GM12878 (cell line): ENCODE measurements around the gene ATP2A3. TPM values are rescaled to one million over a fixed set of nuclear protein-coding genes. Genes with fewer than 3 reads are reported as not detected.

ENCODE experiments used
- ATAC-seq: fragments of 200-7000 bp; cut with Tn5 transposase; 3 replicates; pipeline ENCODE4 v1.9.1; 2020; ENCODE audit warnings: mild to moderate bottlenecking, moderate library complexity
- BruUV-seq: library from RNA; stranded (reverse); fragments of 400-500 nt; replicated peaks from 2 replicates; lab custom pipeline; 2021; lab: Mats Ljungman, UMichigan
- CTCF ChIA-PET: fragments of 300-600 bp; sonication (Branson Sonifier 250); formaldehyde crosslinking; extraction: SDS; loops from one replicate; lab custom pipeline; 2021; ENCODE audit warnings: inconsistent platforms; lab: Yijun Ruan, JAX
- POLR2A ChIA-PET: fragments of 350-600 bp; formaldehyde crosslinking; extraction: SDS; loops from one replicate; lab custom pipeline; 2021; ENCODE audit warnings: inconsistent platforms; lab: Charles Lee
- RAD21 ChIA-PET: fragments of 300-600 bp; sonication (Branson Sonifier 250); formaldehyde crosslinking; loops from one replicate; lab custom pipeline; 2023; ENCODE audit warnings: antibody characterized with exemption; ENCODE audit not compliant: unreplicated experiment; lab: Charles Lee
- SMC1A ChIA-PET: fragments of 300-600 bp; sonication (Branson Sonifier 250); formaldehyde crosslinking; loops from one replicate; lab custom pipeline; 2023; ENCODE audit not compliant: unreplicated experiment, uncharacterized antibody; lab: Charles Lee
- DNase-seq: peaks from one replicate; pipeline ENCODE4 v3.0.0-alpha.2; 2011; ENCODE audit warnings: low read depth, low spot score
- FAIRE-seq: peaks from 3 replicates; lab custom pipeline; 2011; peaks lifted over from hg19 to GRCh38; lab: Jason Lieb, UNC
- H2AFZ ChIP-seq: 2 replicates; pipeline ENCODE4 v1.6.0; 2011; ENCODE audit warnings: low read depth, low read length, control low read depth; ENCODE audit not compliant: control insufficient read depth
- H3K27ac ChIP-seq: 2 replicates; pipeline ENCODE4 v1.5.1; 2011; ENCODE audit warnings: control low read depth; ENCODE audit not compliant: control insufficient read depth, insufficient read depth
- H3K27me3 ChIP-seq, 2 experiments: replicated peaks in 1 of 2; 2 replicates each; pipeline versions ENCODE4 v1.6.0 to v1.6.1; 2011; ENCODE audit warnings: low read length in 1 of 2; ENCODE audit not compliant: control insufficient read depth in 2 of 2, insufficient read depth in 2 of 2
- H3K36me3 ChIP-seq, 2 experiments: 2 replicates each; pipeline ENCODE4 v1.5.1; 2011; ENCODE audit warnings: low read length in 1 of 2; ENCODE audit not compliant: control insufficient read depth in 2 of 2, insufficient read depth in 2 of 2
- H3K4me1 ChIP-seq: 2 replicates; pipeline ENCODE4 v1.6.1; 2011; ENCODE audit warnings: mild to moderate bottlenecking, low read length, moderate library complexity, mixed read lengths; ENCODE audit not compliant: control insufficient read depth, insufficient read depth
- H3K4me2 ChIP-seq: 2 replicates; pipeline ENCODE4 v1.6.0; 2011; ENCODE audit warnings: control low read depth; ENCODE audit not compliant: control insufficient read depth, insufficient read depth
- H3K4me3 ChIP-seq: fragments of 200-600 bp; sonication (generic); 2 replicates; pipeline ENCODE4 v1.5.1; 2016
- H3K79me2 ChIP-seq: 2 replicates; pipeline ENCODE4 v1.6.0; 2011; ENCODE audit warnings: low read length; ENCODE audit not compliant: control insufficient read depth, insufficient read depth
- H3K9ac ChIP-seq: 2 replicates; pipeline ENCODE4 v1.8.0; 2011; ENCODE audit warnings: low read length, control low read depth, mixed read lengths; ENCODE audit not compliant: control insufficient read depth, insufficient read depth
- H3K9me3 ChIP-seq: replicated peaks from 3 replicates; pipeline ENCODE4 v1.5.1; 2011; ENCODE audit warnings: mild to moderate bottlenecking, low read length; ENCODE audit not compliant: control insufficient read depth, insufficient read depth
- H4K20me1 ChIP-seq: 2 replicates; pipeline ENCODE4 v1.6.0; 2011; ENCODE audit not compliant: control insufficient read depth, insufficient read depth
- BACH1 ChIP-seq: fragments of 450-650 bp; IDR thresholded peaks from 2 replicates; pipeline ENCODE4 v1.6.1; 2017; ENCODE audit warnings: mild to moderate bottlenecking, borderline replicate concordance
- BCL3 ChIP-seq: IDR thresholded peaks from 2 replicates; pipeline ENCODE4 v1.6.1; 2011; ENCODE audit warnings: borderline replicate concordance, low read depth, mild to moderate bottlenecking, moderate library complexity, low read length; ENCODE audit not compliant: insufficient read depth, poor library complexity, severe bottlenecking
- HDAC2 ChIP-seq: fragments of 200-600 bp; sonication (generic); IDR thresholded peaks from 2 replicates; pipeline ENCODE4 v1.6.1; 2017
- IRF3 ChIP-seq: fragments of 450-650 bp; IDR thresholded peaks from 2 replicates; pipeline ENCODE4 v1.6.1; 2014; ENCODE audit warnings: mild to moderate bottlenecking
- MEF2A ChIP-seq: IDR thresholded peaks from 2 replicates; pipeline ENCODE4 v1.6.1; 2011; ENCODE audit warnings: low read depth, mild to moderate bottlenecking, low read length, moderate library complexity; ENCODE audit not compliant: insufficient read depth
- PKNOX1 ChIP-seq: fragments of 450-650 bp; IDR thresholded peaks from 2 replicates; pipeline ENCODE4 v1.6.1; 2016; ENCODE audit warnings: mild to moderate bottlenecking
- RELA ChIP-seq: fragments of 450-650 bp; IDR thresholded peaks from 2 replicates; pipeline ENCODE4 v1.8.0; 2014; ENCODE audit warnings: borderline replicate concordance; ENCODE audit not compliant: partially characterized antibody
- SKIL ChIP-seq: fragments of 450-650 bp; IDR thresholded peaks from 2 replicates; pipeline ENCODE4 v1.6.1; 2017; ENCODE audit warnings: mild to moderate bottlenecking, low read depth, inconsistent platforms; ENCODE audit not compliant: poor library complexity, severe bottlenecking
- TCF12 ChIP-seq: IDR thresholded peaks from 2 replicates; pipeline ENCODE4 v1.6.1; 2011; ENCODE audit warnings: low read depth, mild to moderate bottlenecking, low read length
- TCF3 ChIP-seq: IDR thresholded peaks from 2 replicates; pipeline ENCODE4 v1.6.1; 2012; ENCODE audit warnings: low read depth, mild to moderate bottlenecking, low read length, borderline replicate concordance; ENCODE audit not compliant: insufficient read depth
- TCF7 ChIP-seq: IDR thresholded peaks from 2 replicates; pipeline ENCODE4 v1.6.1; 2014; ENCODE audit warnings: antibody characterized with exemption, borderline replicate concordance
- USF2 ChIP-seq: IDR thresholded peaks from 2 replicates; pipeline ENCODE4 v1.6.1; 2011; ENCODE audit warnings: low read depth, low read length, improper control_type of control experiment, borderline replicate concordance
- ZSCAN29 ChIP-seq: fragments of 450-650 bp; IDR thresholded peaks from 2 replicates; pipeline ENCODE4 v1.6.1; 2017; ENCODE audit warnings: mild to moderate bottlenecking, moderate library complexity
- WGBS: methylation state at CpG from one replicate; pipeline ENCODE4 v1.1.6; 2016; ENCODE audit warnings: low lambda C conversion rate; ENCODE audit not compliant: insufficient replicate concordance, insufficient coverage; ENCODE audit errors: missing lambda C conversion rate; 5-methylcytosine and 5-hydroxymethylcytosine counted together
- in situ Hi-C: fragments of 300-500 bp; cut with MboI; formaldehyde crosslinking; loops from 9 replicates; pipeline ENCODE4 v1.14.3; 2018; ENCODE audit warnings: mixed read lengths
- intact Hi-C: fragments of 100-400 bp; cut with micrococcal nuclease; formaldehyde crosslinking; loops from one replicate; pipeline ENCODE4 v1.14.2; 2022; ENCODE audit not compliant: unreplicated experiment
- polyA plus RNA-seq, 11 experiments: library from polyadenylated mRNA; depleted of rRNA in 4 of 11; unstranded in 6 of 11; stranded (reverse) in 5 of 11; fragments of >200 nt; fragmentation: Nextera tagmentation in 4 of 11; fragmentation: Illumina TruSeq in 1 of 11; extraction: Ambion mirVana in 4 of 11; extraction: Trizol in 1 of 11; gene quantifications; 1 replicate in 1 of 11; 2 replicates in 10 of 11; pipeline versions ENCODE4 v1.2.1 to v1.2.3, GENCODE V29; 2011 to 2016; ENCODE audit warnings: inconsistent platforms in 2 of 11, missing spikeins in 2 of 11, low read depth in 1 of 11
- total RNA-seq, 4 experiments: library from RNA; depleted of rRNA in 3 of 4; stranded (reverse); fragments of >200 nt in 3 of 4; fragmentation: Illumina TruSeq in 1 of 4; extraction: Trizol in 1 of 4; gene quantifications; 2 replicates each; pipeline versions ENCODE4 v1.2.1 to v1.2.3, GENCODE V29; 2013 to 2021

Gene ATP2A3
- total and polyA plus RNA-seq, 10 of the 15 experiments (the other 5 are each of a cell fraction or from before 2014, with no cell fraction given), result 1.0 to 99.2 (median 37.9) TPM

- Histone ChIP-seq H3K4me3 (no peak overlapping the region), H3K9ac (no peak overlapping the region), H3K4me1 (peaks cover 19% of the 10 kb centered on the region), H4K20me1 (no peaks in the 10 kb centered on the region), H3K36me3 (no peaks in the 10 kb centered on the region), H3K27me3 (no peaks in the 10 kb centered on the region), H3K27ac (no peak overlapping the region), H3K9me3 (no peaks in the 10 kb centered on the region), H3K4me2 (no peak overlapping the region), H2AFZ (no peak overlapping the region), H3K79me2 (no peaks in the 10 kb centered on the region)
- 97% methylated on average over 4 of the region's 4 CpGs for WGBS
- FAIRE-seq, result no peak
- SMC1A ChIA-PET, result no interaction called here
- no peak for DNase-seq
- no TSS peak for BruUV-seq
- POLR2A ChIA-PET, result no interaction called here
- CTCF ChIA-PET, result no interaction called here
- intact Hi-C loops (no loop called here), in situ Hi-C loops (no loop called here)
- RAD21 ChIA-PET, result no interaction called here
- ATAC-seq, result no peak
- no peak for TF ChIP-seq IRF3
- TF ChIP-seq TCF12, result no peak
- no peak for TF ChIP-seq SKIL
- TF ChIP-seq MEF2A, result no peak
- TF ChIP-seq PKNOX1, result no peak
- TF ChIP-seq ZSCAN29, result no peak
- no peak for TF ChIP-seq USF2
- no peak for TF ChIP-seq TCF3
- TF ChIP-seq HDAC2, result no peak
- no peak for TF ChIP-seq TCF7
- TF ChIP-seq BCL3, result no peak
- no peak for TF ChIP-seq RELA
- no peak for TF ChIP-seq BACH1
Measured at GRCh38 chr17:3988297-3989040, 24.2 kb upstream of the ATP2A3 start.
